ENCODE data around the gene CHRNA7. TPM values are rescaled to one million over a fixed set of nuclear protein-coding genes. Genes with fewer than 3 reads are reported as not detected.

The CHRNA7 gene
- total and polyA plus RNA-seq, 2 donors (not counting 1 experiment from before 2014, with no cell fraction given), result 0.17 to 0.62 TPM

DNA sequence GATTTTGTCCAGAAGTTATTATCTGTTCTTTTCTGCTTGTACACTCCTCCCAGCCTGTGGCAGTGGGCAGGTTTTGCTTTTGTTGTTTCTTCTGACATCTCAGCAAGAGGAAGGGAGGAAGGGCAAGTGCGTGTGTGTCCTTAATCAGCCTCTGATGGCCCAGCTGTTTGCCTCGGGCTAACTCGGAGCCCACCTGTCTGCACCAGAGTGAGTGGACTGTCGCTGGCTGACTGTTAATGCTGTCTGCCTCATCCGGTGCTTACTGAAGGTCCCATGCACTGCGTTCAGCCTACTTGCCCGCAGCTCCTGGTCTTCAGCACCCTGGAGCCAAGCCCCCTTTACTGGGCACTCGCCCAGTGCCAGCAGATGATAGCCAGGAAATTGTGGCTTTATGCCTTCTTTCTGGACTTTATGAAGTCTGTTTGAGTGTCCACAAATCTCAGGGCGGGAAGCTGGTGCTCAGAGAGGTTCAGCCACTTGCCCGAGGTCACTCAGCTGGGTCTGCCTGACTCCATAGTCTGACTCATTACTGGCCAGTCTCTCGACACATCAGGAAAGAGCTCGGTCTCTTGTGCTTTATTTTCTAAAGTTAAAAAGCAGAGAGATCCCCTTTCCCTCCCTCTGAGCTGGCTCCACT, 89.5 kb downstream of the CHRNA7 start:
- H3K79me2 ChIP-seq (ENCODE audit: control insufficient read depth, insufficient read depth, low read length), result no peaks in the 10 kb centered on the region

DNA sequence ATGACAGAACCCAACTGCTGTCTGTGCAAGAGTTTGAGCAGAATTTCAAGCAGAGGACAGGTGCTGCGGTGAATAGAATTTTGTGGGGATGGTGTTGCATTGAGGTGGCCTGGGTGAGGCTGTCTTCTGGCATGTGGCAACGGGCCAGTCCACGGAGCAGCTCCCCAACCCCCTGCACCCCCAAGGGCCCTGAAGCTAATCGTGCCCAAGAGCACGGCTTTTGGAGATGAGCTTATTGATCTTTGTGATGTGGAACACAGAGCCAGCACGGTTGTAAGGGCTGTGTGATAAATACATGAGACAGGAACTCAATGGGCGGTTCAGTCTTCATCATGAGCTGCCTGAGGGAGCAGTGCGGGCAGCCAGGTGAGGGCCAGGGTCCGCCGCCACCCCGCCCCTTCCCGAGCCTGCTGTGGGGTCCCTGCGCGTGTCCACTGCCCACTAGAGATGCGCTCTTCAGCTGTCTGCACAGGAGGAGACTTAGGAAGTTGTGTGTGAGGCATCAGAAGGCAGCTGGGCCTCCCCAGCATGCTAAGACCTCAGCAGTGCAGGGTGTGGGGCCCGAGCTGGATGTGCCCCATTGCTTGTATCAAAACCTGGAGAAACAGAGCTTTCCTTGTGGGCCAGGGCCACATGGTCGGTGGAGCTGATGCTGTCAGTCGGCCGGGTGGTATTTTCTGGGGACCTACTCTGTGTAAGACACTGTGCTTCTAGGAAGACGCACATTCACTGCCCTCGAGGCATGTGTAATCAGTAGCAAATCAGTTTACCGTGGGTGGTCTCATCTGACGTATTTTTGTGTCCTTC, 90.5 kb downstream of the CHRNA7 start:
- Histone ChIP-seq H3K9ac (ENCODE audit: insufficient read depth, low read length) (no peak overlapping the region), H3K27me3 (ENCODE audit: control insufficient read depth, insufficient read depth, low read length) (no peaks in the 10 kb centered on the region), H3K36me3 (ENCODE audit: control insufficient read depth, insufficient read depth, low read length) (no peaks in the 10 kb centered on the region), H3K79me2 (ENCODE audit: control insufficient read depth, insufficient read depth, low read length) (no peaks in the 10 kb centered on the region), H3K9me3 (ENCODE audit: control insufficient read depth, insufficient read depth, low read depth, low read length) (no peaks in the 10 kb centered on the region), H3K27ac (ENCODE audit: insufficient read depth, low read length) (no peak overlapping the region), H3K4me2 (ENCODE audit: extremely low read depth, insufficient read depth, low read length) (no peak overlapping the region), H3K4me3 (replicated peaks in 1 of 4; ENCODE audit: control extremely low read depth in 1 of 4, insufficient read depth in 1 of 4, low read depth in 3 of 4, low read length in 4 of 4) (no peak overlapping the region), H2AFZ (ENCODE audit: low read length) (no peak overlapping the region), H3K4me1 (ENCODE audit: control insufficient read depth, extremely low read depth, insufficient read depth, low read length) (no peaks in the 10 kb centered on the region), H4K20me1 (ENCODE audit: control insufficient read depth, extremely low read depth, insufficient read depth, low read length) (no peaks in the 10 kb centered on the region)
- TF ChIP-seq, protein P1, sequence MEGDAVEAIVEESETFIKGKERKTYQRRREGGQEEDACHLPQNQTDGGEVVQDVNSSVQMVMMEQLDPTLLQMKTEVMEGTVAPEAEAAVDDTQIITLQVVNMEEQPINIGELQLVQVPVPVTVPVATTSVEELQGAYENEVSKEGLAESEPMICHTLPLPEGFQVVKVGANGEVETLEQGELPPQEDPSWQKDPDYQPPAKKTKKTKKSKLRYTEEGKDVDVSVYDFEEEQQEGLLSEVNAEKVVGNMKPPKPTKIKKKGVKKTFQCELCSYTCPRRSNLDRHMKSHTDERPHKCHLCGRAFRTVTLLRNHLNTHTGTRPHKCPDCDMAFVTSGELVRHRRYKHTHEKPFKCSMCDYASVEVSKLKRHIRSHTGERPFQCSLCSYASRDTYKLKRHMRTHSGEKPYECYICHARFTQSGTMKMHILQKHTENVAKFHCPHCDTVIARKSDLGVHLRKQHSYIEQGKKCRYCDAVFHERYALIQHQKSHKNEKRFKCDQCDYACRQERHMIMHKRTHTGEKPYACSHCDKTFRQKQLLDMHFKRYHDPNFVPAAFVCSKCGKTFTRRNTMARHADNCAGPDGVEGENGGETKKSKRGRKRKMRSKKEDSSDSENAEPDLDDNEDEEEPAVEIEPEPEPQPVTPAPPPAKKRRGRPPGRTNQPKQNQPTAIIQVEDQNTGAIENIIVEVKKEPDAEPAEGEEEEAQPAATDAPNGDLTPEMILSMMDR (conservative IDR thresholded peaks at IDR 0.05 in 1 of 2, IDR thresholded peaks at IDR 0.05 in 1 of 2; ENCODE audit: low read depth in 1 of 2, low read length in 2 of 2), result no peak
- no peak for TF ChIP-seq EZH2 (IDR thresholded peaks at IDR 0.05; ENCODE audit: low read length, missing control alignments)
- DNase-seq (ENCODE audit: low read depth in 2 of 2), result no peak

More for the DNA sequence above, 89.5 kb downstream of the CHRNA7 start:
- Histone ChIP-seq H3K27me3 (ENCODE audit: control insufficient read depth, insufficient read depth, low read length) (no peaks in the 10 kb centered on the region), H3K4me3 (replicated peaks in 1 of 4; ENCODE audit: control extremely low read depth in 1 of 4, insufficient read depth in 1 of 4, low read depth in 3 of 4, low read length in 4 of 4) (no peak overlapping the region), H3K27ac (ENCODE audit: insufficient read depth, low read length) (no peak overlapping the region), H3K4me2 (ENCODE audit: extremely low read depth, insufficient read depth, low read length) (no peak overlapping the region), H2AFZ (ENCODE audit: low read length) (no peak overlapping the region), H3K9ac (ENCODE audit: insufficient read depth, low read length) (no peak overlapping the region), H4K20me1 (ENCODE audit: control insufficient read depth, extremely low read depth, insufficient read depth, low read length) (no peaks in the 10 kb centered on the region), H3K9me3 (ENCODE audit: control insufficient read depth, insufficient read depth, low read depth, low read length) (no peaks in the 10 kb centered on the region), H3K36me3 (ENCODE audit: control insufficient read depth, insufficient read depth, low read length) (no peaks in the 10 kb centered on the region), H3K4me1 (ENCODE audit: control insufficient read depth, extremely low read depth, insufficient read depth, low read length) (no peaks in the 10 kb centered on the region)
- no peak for TF ChIP-seq EZH2 (IDR thresholded peaks at IDR 0.05; ENCODE audit: low read length, missing control alignments)
- TF ChIP-seq, protein P1 (conservative IDR thresholded peaks at IDR 0.05 in 1 of 2, IDR thresholded peaks at IDR 0.05 in 1 of 2; ENCODE audit: low read depth in 1 of 2, low read length in 2 of 2), result no peak
- no peak for DNase-seq (ENCODE audit: low read depth in 2 of 2)

DNA sequence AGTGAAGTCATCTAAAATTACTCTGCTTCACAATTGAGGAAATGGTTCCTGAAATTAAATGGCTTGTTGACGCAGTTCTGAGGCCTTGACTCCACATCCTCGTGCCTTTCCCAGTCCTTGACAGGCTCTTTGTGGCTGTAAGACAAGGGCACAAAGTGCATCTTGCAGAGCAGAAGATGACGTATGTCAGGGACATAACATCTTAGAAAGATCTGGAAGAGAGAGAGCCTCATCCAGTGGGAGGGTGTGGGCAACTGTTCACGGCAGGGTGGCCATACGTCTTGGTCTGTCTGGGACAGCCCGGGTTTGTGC, 91.0 kb downstream of the CHRNA7 start:
- no peak overlapping the region for H3K4me2 ChIP-seq (ENCODE audit: extremely low read depth, insufficient read depth, low read length)
- no peak for DNase-seq (ENCODE audit: low read depth in 2 of 2)
- no peak for TF ChIP-seq EZH2 (IDR thresholded peaks at IDR 0.05; ENCODE audit: low read length, missing control alignments)
- TF ChIP-seq, protein P1 (conservative IDR thresholded peaks at IDR 0.05 in 1 of 2, IDR thresholded peaks at IDR 0.05 in 1 of 2; ENCODE audit: low read depth in 1 of 2, low read length in 2 of 2), result no peak
- H3K4me3 ChIP-seq (replicated peaks in 1 of 4; ENCODE audit: control extremely low read depth in 1 of 4, insufficient read depth in 1 of 4, low read depth in 3 of 4, low read length in 4 of 4), result no peak overlapping the region
- H3K4me1 ChIP-seq (ENCODE audit: control insufficient read depth, extremely low read depth, insufficient read depth, low read length), result no peaks in the 10 kb centered on the region
- H3K36me3 ChIP-seq (ENCODE audit: control insufficient read depth, insufficient read depth, low read length), result no peaks in the 10 kb centered on the region
- no peak overlapping the region for H3K9ac ChIP-seq (ENCODE audit: insufficient read depth, low read length)
- H3K79me2 ChIP-seq (ENCODE audit: control insufficient read depth, insufficient read depth, low read length), result no peaks in the 10 kb centered on the region
- no peaks in the 10 kb centered on the region for H4K20me1 ChIP-seq (ENCODE audit: control insufficient read depth, extremely low read depth, insufficient read depth, low read length)
- no peaks in the 10 kb centered on the region for H3K27me3 ChIP-seq (ENCODE audit: control insufficient read depth, insufficient read depth, low read length)
- no peak overlapping the region for H3K27ac ChIP-seq (ENCODE audit: insufficient read depth, low read length)
- no peaks in the 10 kb centered on the region for H3K9me3 ChIP-seq (ENCODE audit: control insufficient read depth, insufficient read depth, low read depth, low read length)
- H2AFZ ChIP-seq (ENCODE audit: low read length), result no peak overlapping the region

All from fibroblast of lung (primary cell).